Urinary bladder (tissue), 4 donors: Measurements from ENCODE around the gene SKAP1. TPM values are rescaled to one million over a fixed set of nuclear protein-coding genes. Genes with fewer than 3 reads are reported as not detected.
"Not testable (repeated sequence)": the region's sequence is repeated elsewhere in the genome, so short reads cannot be mapped to it uniquely, and the experiment has no call there.

ENCODE experiments used
- DNase-seq: peaks from one replicate; pipeline ENCODE4 v3.0.0-alpha.2; 2015; ENCODE audit errors: extremely low spot score
- H3K27ac ChIP-seq: one replicate; pipeline ENCODE4 v1.5.1; 2013; ENCODE audit warnings: low read depth, mild to moderate bottlenecking, moderate library complexity
- H3K36me3 ChIP-seq: one replicate; pipeline ENCODE4 v1.6.1; 2013; ENCODE audit warnings: mild to moderate bottlenecking, moderate library complexity; ENCODE audit not compliant: insufficient read depth
- H3K4me1 ChIP-seq: one replicate; pipeline ENCODE4 v1.6.1; 2013; ENCODE audit warnings: mild to moderate bottlenecking, moderate library complexity; ENCODE audit not compliant: insufficient read depth
- H3K4me3 ChIP-seq: one replicate; pipeline ENCODE4 v1.5.1; 2013; ENCODE audit warnings: low read depth, low read length
- WGBS: extraction: QIAGEN DNeasy Blood & Tissue Kit; methylation state at CpG from one replicate; pipeline ENCODE4 v1.1.7; 2013; 5-methylcytosine and 5-hydroxymethylcytosine counted together
- polyA plus RNA-seq: library from polyadenylated mRNA; stranded (reverse); fragments of 200-250 nt; gene quantifications from one replicate; pipeline ENCODE4 v1.2.3, GENCODE V29; 2013
- total RNA-seq: library from RNA; depleted of rRNA; stranded (reverse); fragments of >200 nt; gene quantifications from one replicate; pipeline ENCODE4 v1.2.3, GENCODE V29; 2014
- donor health status: healthy with polysubstance abuse.
- donor health status: healthy.

SKAP1 gene
- total and polyA plus RNA-seq, 2 donors: 1.7 to 2.1 TPM

DNA sequence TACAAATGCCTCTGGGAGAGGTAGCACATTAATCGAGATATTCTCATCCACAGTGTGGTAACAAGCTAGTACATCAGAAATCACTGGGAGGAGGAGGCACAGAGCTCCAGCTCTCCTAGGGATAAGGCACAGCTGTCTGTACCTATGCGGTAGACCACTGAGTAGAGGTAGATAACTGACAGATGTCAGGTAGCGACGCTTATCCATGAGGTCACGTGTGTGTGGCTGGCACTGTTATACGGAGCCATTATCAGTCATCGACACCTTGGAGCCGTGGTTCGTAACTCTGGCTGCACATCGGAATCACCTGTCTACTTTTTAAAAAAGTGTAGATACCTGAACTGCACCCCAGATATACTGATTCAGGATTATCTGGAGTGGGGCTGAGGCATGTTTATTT, 220.0 kb downstream of the SKAP1 start:
- Histone ChIP-seq H3K4me3 (no peak overlapping the region), H3K4me1 (no peaks in the 10 kb centered on the region), H3K36me3 (no peaks in the 10 kb centered on the region), H3K27ac (no peak overlapping the region)
- no peak for DNase-seq
- WGBS: 87% methylated on average over 10 of the region's 10 CpGs

- no peaks in the 10 kb centered on the region for H3K36me3 ChIP-seq
- WGBS: 57% methylated on average over 7 of the region's 7 CpGs
- H3K27ac ChIP-seq: no peak overlapping the region
- no peak for DNase-seq
- H3K4me1 ChIP-seq: no peaks in the 10 kb centered on the region
- H3K4me3 ChIP-seq: no peak overlapping the region
Measured at GRCh38 chr17:48207776-48208544, 222.1 kb downstream of the SKAP1 start.

DNA sequence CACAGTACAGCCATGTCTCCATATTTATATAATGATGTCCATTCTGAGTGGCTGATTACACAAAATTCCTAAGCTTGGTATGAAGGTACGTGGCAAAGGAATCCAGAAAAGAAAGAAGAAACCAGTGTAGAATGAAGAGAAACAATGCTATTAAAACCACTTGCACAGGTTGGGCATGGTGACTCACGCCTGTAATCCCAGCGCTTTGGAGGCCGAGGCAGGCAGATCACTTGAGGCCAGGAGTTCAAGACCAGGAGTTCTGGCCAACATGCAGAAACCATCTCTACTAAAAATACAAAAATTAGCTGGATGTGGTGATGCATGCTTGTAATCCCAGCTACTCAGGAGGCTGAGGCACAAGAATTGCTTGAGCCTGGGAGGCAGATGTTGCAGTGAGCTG, 223.0 kb downstream of the SKAP1 start:
- not testable (repeated sequence) for H3K4me3 ChIP-seq, DNase-seq, H3K4me1 ChIP-seq, H3K27ac ChIP-seq, H3K36me3 ChIP-seq
- 83% methylated on average over 4 of the region's 4 CpGs for WGBS

DNA sequence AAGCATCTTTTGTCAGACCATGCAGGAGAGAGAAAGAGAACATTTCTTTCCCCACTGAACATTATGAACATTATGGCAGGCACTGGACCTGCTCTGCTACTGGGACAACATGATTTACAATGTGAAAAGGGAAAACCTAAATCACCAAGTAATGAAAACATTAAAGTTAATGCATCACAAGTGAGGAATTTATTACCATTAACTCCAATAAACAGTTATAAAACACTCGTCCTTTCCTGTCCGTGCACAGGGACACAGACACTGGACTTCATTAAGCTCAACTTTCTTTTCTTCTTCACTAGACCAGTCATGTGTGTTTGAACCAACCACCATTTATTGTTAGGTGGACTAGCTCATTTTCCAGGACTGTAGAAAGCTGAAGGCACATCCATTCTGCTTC, 227.1 kb downstream of the SKAP1 start:
- no peak overlapping the region for H3K27ac ChIP-seq
- DNase-seq: no peak
- WGBS: 28% methylated on average over 2 of the region's 2 CpGs
- H3K4me1 ChIP-seq: no peaks in the 10 kb centered on the region
- no peaks in the 10 kb centered on the region for H3K36me3 ChIP-seq
- no peak overlapping the region for H3K4me3 ChIP-seq

DNA sequence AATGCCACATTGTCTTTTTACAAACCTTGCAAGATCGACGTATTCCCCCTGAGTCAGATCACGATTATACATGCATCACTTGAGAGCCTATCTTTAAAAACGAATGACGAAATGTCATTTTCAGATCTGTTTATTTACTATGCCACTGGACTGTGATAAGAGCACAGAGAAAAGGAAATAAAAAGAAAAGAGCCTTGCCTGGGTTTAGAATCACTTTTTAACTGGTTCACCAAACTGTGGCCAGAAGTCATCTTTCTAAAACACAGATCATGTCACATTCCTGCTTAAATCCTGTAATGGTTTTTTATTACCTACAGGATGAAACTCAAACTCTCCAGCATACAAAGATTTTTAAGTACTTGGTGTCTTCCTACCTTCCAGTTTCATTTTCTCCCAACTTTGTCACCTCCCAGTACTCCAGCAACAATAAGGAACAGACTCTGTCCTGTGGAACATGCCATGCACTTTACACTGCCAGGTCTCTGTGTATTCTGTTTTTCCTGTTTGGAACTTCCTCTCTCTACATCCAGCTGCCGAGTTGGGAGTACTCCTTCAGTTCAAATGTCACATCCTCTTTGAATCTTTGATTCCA, 231.0 kb downstream of the SKAP1 start:
- no peak for DNase-seq
- H3K4me1 ChIP-seq: no peaks in the 10 kb centered on the region
- 25% methylated on average over 6 of the region's 6 CpGs for WGBS

DNA sequence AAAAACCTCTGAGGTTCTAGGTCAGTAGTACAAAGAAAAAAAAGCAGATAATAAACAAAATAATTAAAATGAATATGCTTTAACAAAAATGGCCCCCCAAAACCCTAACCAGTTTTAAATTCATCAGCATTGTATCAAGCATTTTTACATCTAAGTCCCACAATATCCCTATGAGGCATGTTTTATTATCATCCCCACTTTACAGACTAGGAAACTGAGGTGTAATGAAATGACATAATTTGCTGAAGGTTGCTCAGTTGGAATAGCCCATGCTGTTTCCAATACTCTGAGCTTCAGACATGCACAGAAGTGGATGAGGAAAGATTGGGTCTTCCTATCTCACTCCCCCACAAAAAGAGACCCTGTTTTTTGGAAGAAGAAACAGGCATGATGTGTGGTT, 234.1 kb downstream of the SKAP1 start:
- Histone ChIP-seq H3K36me3 (no peaks in the 10 kb centered on the region), H3K4me3 (no peak overlapping the region), H3K27ac (no peak overlapping the region), H3K4me1 (no peaks in the 10 kb centered on the region)
- DNase-seq: no peak

More for the DNA sequence above, 231.0 kb downstream of the SKAP1 start:
- Histone ChIP-seq H3K36me3 (no peaks in the 10 kb centered on the region), H3K4me3 (no peak overlapping the region), H3K27ac (no peak overlapping the region)

- no peak overlapping the region for H3K27ac ChIP-seq
- DNase-seq: no peak
- no peak overlapping the region for H3K4me3 ChIP-seq
- 25% methylated on average over 5 of the region's 5 CpGs for WGBS
- no peaks in the 10 kb centered on the region for H3K4me1 ChIP-seq
- H3K36me3 ChIP-seq: no peaks in the 10 kb centered on the region
Measured at GRCh38 chr17:48194097-48194550, 235.9 kb downstream of the SKAP1 start.

GRCh38 chr17:48192321-48192731, 237.7 kb downstream of the SKAP1 start:
- Histone ChIP-seq H3K4me3 (no peak overlapping the region), H3K4me1 (no peaks in the 10 kb centered on the region), H3K27ac (no peak overlapping the region), H3K36me3 (no peaks in the 10 kb centered on the region)
- DNase-seq: no peak
- 36% methylated on average over 4 of the region's 4 CpGs for WGBS

- DNase-seq: no peak
- WGBS: 95% methylated on average over 1 of the region's 1 CpG
- Histone ChIP-seq H3K27ac (no peak overlapping the region), H3K4me1 (no peaks in the 10 kb centered on the region), H3K4me3 (no peak overlapping the region), H3K36me3 (no peaks in the 10 kb centered on the region)
Measured at GRCh38 chr17:48191362-48191761, 238.7 kb downstream of the SKAP1 start.

DNA sequence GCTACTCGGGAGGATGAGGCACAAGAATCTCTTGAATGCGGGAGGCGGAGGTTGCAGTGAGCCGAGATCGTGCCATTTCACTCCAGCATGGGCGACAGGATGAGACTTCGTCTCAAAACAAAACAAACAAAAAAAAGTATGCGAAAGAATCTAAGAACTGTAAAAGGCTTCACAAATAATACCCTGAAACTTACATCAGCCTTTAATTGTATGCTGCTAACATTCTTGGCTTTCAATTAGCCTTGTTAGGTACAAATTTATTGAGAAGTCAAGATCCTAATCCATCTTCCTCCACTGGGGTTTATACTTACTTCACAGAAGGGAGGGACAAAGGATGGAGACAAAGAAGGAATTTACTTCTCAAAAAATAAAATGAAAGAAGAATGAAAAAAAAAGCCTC, 239.1 kb downstream of the SKAP1 start:
- H3K27ac ChIP-seq: no peak overlapping the region
- WGBS: 89% methylated on average over 8 of the region's 8 CpGs
- peaks cover 1% of the 10 kb centered on the region for H3K36me3 ChIP-seq
- DNase-seq: no peak
- H3K4me1 ChIP-seq: no peaks in the 10 kb centered on the region
- no peak overlapping the region for H3K4me3 ChIP-seq

DNA sequence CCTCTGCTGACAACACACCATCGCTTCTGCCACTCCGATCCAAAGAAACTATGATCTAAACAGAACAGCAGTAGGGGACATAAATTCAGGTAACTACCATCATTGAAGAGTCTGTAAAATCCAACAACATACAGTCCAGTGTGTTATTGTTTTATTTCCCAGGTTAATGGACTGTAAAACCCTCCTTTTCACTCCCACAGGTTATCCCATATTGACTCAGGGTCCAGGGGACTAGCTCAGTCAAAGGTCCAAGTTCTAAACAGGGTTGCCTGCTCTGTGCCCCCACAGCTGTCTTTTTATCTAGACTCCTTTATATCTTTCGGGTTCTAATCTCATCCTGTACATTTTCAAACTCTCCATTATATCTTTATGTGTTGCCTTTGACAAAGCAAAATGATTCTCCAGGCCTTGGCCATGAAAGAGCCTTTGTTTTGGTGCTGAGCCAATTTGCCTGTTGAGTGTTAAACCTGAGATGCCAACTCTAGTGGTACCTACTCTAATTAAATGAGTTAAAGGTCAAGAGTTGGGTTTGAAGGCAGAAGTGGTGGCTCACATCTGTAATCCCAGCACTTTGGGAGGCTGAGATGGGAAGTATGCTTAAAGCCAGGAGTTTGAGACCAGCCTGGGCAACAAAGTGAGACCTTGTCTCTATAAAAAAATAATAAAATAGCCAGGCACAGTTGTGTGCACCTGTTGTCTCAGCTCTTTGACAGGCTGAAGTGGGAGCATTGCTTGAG, 242.0 kb downstream of the SKAP1 start:
- no peaks in the 10 kb centered on the region for H3K4me1 ChIP-seq
- no peak overlapping the region for H3K27ac ChIP-seq
- peaks cover 1% of the 10 kb centered on the region for H3K36me3 ChIP-seq
- WGBS: 61% methylated on average over 3 of the region's 3 CpGs
- H3K4me3 ChIP-seq: no peak overlapping the region
- DNase-seq: no peak

GRCh38 chr17:48186317-48186716, 243.7 kb downstream of the SKAP1 start:
- H3K4me3 ChIP-seq, H3K36me3 ChIP-seq, DNase-seq, H3K4me1 ChIP-seq, H3K27ac ChIP-seq: not testable (repeated sequence)
- WGBS: 89% methylated on average over 5 of the region's 5 CpGs

DNA sequence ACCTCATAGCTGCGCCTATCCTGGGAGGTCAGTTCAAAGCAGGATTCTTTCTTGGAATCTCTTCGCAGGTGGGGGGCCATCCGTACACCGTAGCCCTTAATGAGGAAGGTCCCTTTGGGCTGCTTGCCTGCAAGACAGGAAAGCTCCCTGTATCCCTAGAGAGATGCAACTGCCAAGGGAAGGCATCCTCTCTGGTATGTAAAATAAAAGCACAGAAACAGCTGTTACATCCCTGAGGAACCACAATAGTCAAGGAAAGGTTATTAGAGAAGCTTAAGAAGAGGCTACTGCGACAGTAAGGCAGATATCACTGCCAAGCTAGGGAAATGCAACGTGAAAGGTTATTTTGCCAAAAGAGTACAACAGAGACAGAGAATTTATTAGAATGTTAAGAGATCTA, 245.3 kb downstream of the SKAP1 start:
- 48% methylated on average over 6 of the region's 6 CpGs for WGBS
- Histone ChIP-seq H3K36me3 (peaks cover 1% of the 10 kb centered on the region), H3K4me3 (no peak overlapping the region), H3K4me1 (no peaks in the 10 kb centered on the region), H3K27ac (no peak overlapping the region)
- no peak for DNase-seq

- Histone ChIP-seq H3K36me3 (peaks cover 1% of the 10 kb centered on the region), H3K4me1 (no peaks in the 10 kb centered on the region), H3K4me3 (no peak overlapping the region), H3K27ac (no peak overlapping the region)
- no peak for DNase-seq
- WGBS: 0% methylated on average over 1 of the region's 1 CpG
Measured at GRCh38 chr17:48181653-48182052, 248.4 kb downstream of the SKAP1 start.
